ENCODE measurements around the gene CHIA. TPM values are rescaled to one million over a fixed set of nuclear protein-coding genes. Genes with fewer than 3 reads are reported as not detected.

CHIA gene
- total and polyA plus RNA-seq, 2 of the 13 experiments (the other 11 are each of a cell fraction or from before 2014, with no cell fraction given), result not detected

DNA sequence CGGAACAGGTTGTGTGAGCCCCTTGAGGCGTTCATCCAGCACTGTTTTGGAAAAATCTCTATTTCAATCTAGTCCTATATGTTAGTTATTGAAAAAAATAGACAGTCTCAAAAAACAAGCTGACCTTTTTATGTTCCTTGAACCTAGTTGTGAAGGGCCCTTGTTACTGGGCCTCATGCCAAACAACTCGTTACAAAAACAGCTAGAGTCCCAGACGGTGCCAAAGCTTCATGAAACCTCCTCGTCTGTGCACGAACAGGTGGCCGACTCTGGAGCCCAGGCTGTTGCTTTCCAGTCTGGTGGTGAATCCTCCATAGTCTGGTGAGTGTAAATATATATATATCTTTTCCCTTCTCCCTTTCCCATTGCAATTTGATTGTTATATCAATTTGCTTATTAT lies at the start of gene CHIA (continued):
- no peak for TF ChIP-seq KMT2B (CRISPR knock-in tag; IDR thresholded peaks at IDR 0.05)

DNA sequence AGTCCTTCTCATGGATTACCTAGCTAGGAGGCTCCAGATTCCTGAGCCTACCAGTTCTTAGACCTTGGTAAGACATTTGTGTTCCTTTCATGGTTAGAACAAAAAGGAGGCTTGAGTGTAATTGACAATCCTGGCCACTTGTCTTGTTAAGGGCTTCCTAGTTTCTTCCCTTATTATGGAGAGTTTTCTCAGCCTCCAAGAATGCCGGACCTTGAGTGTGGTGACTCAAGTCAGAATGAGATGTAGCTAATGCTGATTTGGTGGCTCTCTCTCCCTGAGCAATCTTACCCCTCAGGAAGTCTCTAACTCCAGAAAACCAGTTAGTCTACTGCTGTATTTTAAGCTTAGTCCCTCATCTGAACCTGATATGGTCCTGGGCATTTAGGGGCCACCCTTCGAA lies 48.9 kb upstream of the CHIA start:
- no TSS peak for BruUV-seq (replicated peaks)
- Histone ChIP-seq H2AFZ (ENCODE audit: low read length) (no peak overlapping the region), H3K4me1 (ENCODE audit: insufficient read depth, low read length) (peaks cover 81% of the 10 kb centered on the region), H3K9me3 (ENCODE audit: low read length) (no peaks in the 10 kb centered on the region), H4K20me1 (ENCODE audit: insufficient read depth, low read length) (no peaks in the 10 kb centered on the region), H3K27me3 (ENCODE audit: control insufficient read depth in 1 of 2, insufficient read depth in 2 of 2, low read length in 2 of 2) (no peaks in the 10 kb centered on the region), H3K79me2 (ENCODE audit: insufficient read depth, low read length) (no peaks in the 10 kb centered on the region), H3K27ac (ENCODE audit: extremely low read length, insufficient read depth, low read length) (no peak overlapping the region), H3K9ac (ENCODE audit: insufficient read depth, low read depth, low read length) (no peak overlapping the region), H3K4me2 (ENCODE audit: low read depth, low read length) (no peak overlapping the region), H3K36me3 (replicated peaks in 1 of 2; ENCODE audit: control insufficient read depth in 1 of 2, insufficient read depth in 2 of 2, low read length in 2 of 2) (no peaks in the 10 kb centered on the region), H3K4me3 (replicated peaks in 1 of 3; ENCODE audit: insufficient read depth in 1 of 3, low read depth in 2 of 3, low read length in 3 of 3) (no peak overlapping the region)
- DNase-seq (ENCODE audit: low spot score) (no peak), ATAC-seq (no peak), FAIRE-seq (no peak)
- intact Hi-C loops (cut with micrococcal nuclease; ENCODE audit: unreplicated experiment), result no loop called here
- no peak for TF ChIP-seq NFYC (CRISPR knock-in tag; IDR thresholded peaks at IDR 0.05)
- TF ChIP-seq HOXA9 (CRISPR knock-in tag; IDR thresholded peaks at IDR 0.05; ENCODE audit: borderline replicate concordance), result no peak
- in situ Hi-C loops (cut with HindIII; ENCODE audit: extremely low pct_ligation_motif_present, low pct_unique_long_range_greater_than_20kb), result no loop called here
- ChIA-PET CTCF (ENCODE audit: low intra/inter-chr PET ratio, low total read pairs) (no interaction called here), POLR2A (no interaction called here)
- WGBS (ENCODE audit: low lambda C conversion rate), result 50% methylated on average over 2 of the region's 2 CpGs

DNA sequence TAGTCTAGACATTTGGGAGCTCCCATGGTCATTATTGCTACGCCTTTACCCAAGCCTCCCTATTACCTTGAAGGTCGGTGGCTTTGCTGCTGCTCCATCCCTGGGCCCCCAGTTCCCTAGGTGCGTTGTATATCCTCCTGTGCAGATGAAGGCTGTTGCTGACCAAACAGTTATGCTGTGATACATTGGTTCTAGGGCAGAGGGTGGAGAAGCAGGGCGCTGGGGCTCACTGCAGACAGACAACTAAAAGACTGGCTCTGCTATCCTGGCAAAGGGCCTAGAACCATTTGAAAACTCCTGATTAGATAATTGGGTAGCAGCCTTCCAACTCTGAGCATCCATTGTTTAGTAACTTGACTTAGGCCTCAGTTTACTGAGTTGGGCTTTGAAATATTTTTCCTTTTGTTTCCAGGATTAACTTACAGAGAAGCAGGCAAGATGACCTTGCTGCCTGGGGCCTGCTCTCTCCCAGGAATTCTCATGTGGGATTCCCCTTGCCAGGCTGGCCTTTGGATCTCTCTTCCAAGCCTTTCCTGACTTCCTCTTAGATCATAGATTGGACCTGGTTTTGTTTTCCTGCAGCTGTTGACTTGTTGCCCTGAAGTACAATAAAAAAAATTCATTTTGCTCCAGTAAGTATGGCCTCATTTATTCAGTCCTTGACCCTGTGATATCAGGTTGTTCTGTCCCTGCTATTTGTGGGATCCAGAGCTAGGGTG lies 47.7 kb upstream of the CHIA start:
- intact Hi-C loops (cut with micrococcal nuclease; ENCODE audit: unreplicated experiment) (no loop called here), in situ Hi-C loops (cut with HindIII; ENCODE audit: extremely low pct_ligation_motif_present, low pct_unique_long_range_greater_than_20kb) (no loop called here)
- H3K9me3 ChIP-seq (ENCODE audit: low read length), result no peaks in the 10 kb centered on the region
- no peaks in the 10 kb centered on the region for H3K27me3 ChIP-seq (ENCODE audit: control insufficient read depth in 1 of 2, insufficient read depth in 2 of 2, low read length in 2 of 2)
- H3K4me1 ChIP-seq (ENCODE audit: insufficient read depth, low read length), result peaks cover 81% of the 10 kb centered on the region
- H3K4me2 ChIP-seq (ENCODE audit: low read depth, low read length), result peak overlapping the region; percentile 32
- no peak overlapping the region; the same call in 1 of the 2 replicates for H3K9ac ChIP-seq (ENCODE audit: insufficient read depth, low read depth, low read length)
- WGBS (ENCODE audit: low lambda C conversion rate), result 67% methylated on average over 4 of the region's 4 CpGs
- peak; percentile 38 for DNase-seq (ENCODE audit: low spot score)
- peak overlapping the region; percentile 54 for H3K27ac ChIP-seq (ENCODE audit: extremely low read length, insufficient read depth, low read length)
- H3K79me2 ChIP-seq (ENCODE audit: insufficient read depth, low read length), result no peaks in the 10 kb centered on the region
- no TSS peak for BruUV-seq (replicated peaks)
- ATAC-seq, result peak; percentile 45; the same call in 1 of the 3 replicates
- no peak overlapping the region for H3K4me3 ChIP-seq (replicated peaks in 1 of 3; ENCODE audit: insufficient read depth in 1 of 3, low read depth in 2 of 3, low read length in 3 of 3)
- no peak for FAIRE-seq
- CTCF ChIA-PET (ENCODE audit: low intra/inter-chr PET ratio, low total read pairs), result no interaction called here
- H4K20me1 ChIP-seq (ENCODE audit: insufficient read depth, low read length), result no peaks in the 10 kb centered on the region
- no peak overlapping the region for H2AFZ ChIP-seq (ENCODE audit: low read length)
- POLR2A ChIA-PET, result interaction anchor here (1.1 kb wide), 1 partner anchor 14 kb away, joined by 4 read pairs; no protein-coding TSS in a partner anchor
- no peaks in the 10 kb centered on the region for H3K36me3 ChIP-seq (replicated peaks in 1 of 2; ENCODE audit: control insufficient read depth in 1 of 2, insufficient read depth in 2 of 2, low read length in 2 of 2)
- TF ChIP-seq ETV5 (CRISPR knock-in tag; IDR thresholded peaks at IDR 0.05; ENCODE audit: borderline replicate concordance), result peak; percentile 15; the same call in 1 of the 2 replicates
- no peak for TF ChIP-seq NCOA5 (CRISPR knock-in tag; IDR thresholded peaks at IDR 0.05)
- TF ChIP-seq SOX13 (IDR thresholded peaks at IDR 0.05), result no peak
- TF ChIP-seq SOX13 (CRISPR knock-in tag; conservative IDR thresholded peaks at IDR 0.05 in 1 of 2, IDR thresholded peaks at IDR 0.05 in 1 of 2), result peak in 1 of 2 experiments; percentile 74; a peak in 2 of 4 replicates
- 0 out of 2 replicates have a peak, but pooled peaks have one; percentile 17 for TF ChIP-seq SPEN (CRISPR knock-in tag; IDR thresholded peaks at IDR 0.05; ENCODE audit: low read depth)
- 0 out of 2 replicates have a peak, but pooled peaks have one; percentile 19 for TF ChIP-seq ELF1 (CRISPR knock-in tag; IDR thresholded peaks at IDR 0.05)
- peak; percentile 20; the same call in 1 of the 2 replicates for TF ChIP-seq BCL6 (CRISPR knock-in tag; IDR thresholded peaks at IDR 0.05)
- peak; percentile 46; the same call in 1 of the 2 replicates for TF ChIP-seq MED1 (CRISPR knock-in tag; IDR thresholded peaks at IDR 0.05)
- TF ChIP-seq ASH2L (IDR thresholded peaks at IDR 0.05; ENCODE audit: insufficient read length, low read depth, low read length), result peak; percentile 45
- TF ChIP-seq SALL1 (CRISPR knock-in tag; IDR thresholded peaks at IDR 0.05), result peak; percentile 48
- TF ChIP-seq SOX6 (IDR thresholded peaks at IDR 0.05), result no peak
- TF ChIP-seq SOX6 (CRISPR knock-in tag; IDR thresholded peaks at IDR 0.05), result peak; percentile 70

Measured in HepG2 (cell line).